SH-SY5Y (cell line): ENCODE measurements around the gene INPP5E.

Experiments
- GATA2 ChIP-seq: IDR thresholded peaks from 2 replicates; pipeline ENCODE4 v1.6.1; 2011; ENCODE audit warnings: mild to moderate bottlenecking, low read depth, low read length
- GATA3 ChIP-seq: IDR thresholded peaks from 2 replicates; pipeline ENCODE4 v1.6.1; 2011; ENCODE audit warnings: low read depth, mild to moderate bottlenecking, low read length, moderate library complexity

DNA sequence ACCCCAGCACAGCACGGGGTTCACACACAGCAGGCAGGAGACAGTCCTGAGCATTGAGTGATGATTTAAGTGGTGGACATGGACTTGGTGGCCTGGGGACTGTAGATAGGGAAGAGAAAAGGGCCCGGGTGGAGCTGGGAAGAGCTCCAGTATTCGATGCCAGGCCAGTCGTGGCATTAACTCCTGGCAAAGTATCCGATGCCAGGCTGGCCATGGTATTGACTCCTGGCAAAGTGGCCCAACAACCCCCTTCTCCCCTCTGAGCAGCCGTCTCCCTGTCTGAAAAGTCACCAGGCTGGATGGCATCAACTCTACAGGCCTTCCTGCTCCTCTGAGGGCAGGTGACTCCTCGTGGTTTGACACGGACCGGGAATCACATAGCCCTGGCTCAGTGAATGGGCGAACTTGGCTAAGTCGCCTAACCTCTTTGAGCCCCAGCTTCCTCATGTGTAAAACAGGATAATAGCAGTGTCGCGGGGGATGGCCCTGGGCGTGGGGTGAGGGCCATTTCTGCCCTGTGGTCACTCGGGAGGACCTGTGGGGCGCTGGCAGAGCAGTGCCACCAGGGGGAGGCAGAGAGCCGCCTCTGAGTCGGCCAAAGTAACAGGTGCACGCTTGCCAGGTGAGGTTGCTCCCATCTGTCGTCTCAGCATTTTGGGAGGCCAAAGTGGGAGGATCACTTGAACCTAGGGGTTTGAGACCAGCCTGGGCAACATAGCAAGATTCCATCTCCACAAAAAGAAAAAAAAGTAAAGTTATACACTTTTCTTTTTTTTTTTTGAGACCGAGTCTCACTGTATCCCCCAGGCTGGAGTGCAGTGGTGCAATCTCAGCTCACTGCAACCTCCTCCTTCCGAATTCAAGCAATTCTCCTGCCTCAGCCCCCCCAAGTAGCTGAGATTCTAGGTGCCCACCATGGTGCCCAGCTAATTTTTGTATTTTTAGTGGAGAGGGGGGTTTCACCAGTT, 48.9 kb upstream of the INPP5E start:
- no peak for TF ChIP-seq GATA2
- TF ChIP-seq GATA3 = no peak
